OCI-LY7 (cell line): ENCODE data around the gene RNF150. TPM values are rescaled to one million over a fixed set of nuclear protein-coding genes. Genes with fewer than 3 reads are reported as not detected.

Experiments
- BruUV-seq: library from RNA; stranded (reverse); fragments of 400-500 nt; replicated peaks from 2 replicates; lab custom pipeline; 2021; lab: Mats Ljungman, UMichigan
- CTCF ChIA-PET: fragments of 300-600 bp; sonication (Branson Sonifier 250); formaldehyde crosslinking; loops from one replicate; lab custom pipeline; 2022; ENCODE audit warnings: antibody characterized with exemption; ENCODE audit not compliant: unreplicated experiment; lab: Charles Lee
- POLR2A ChIA-PET: fragments of 300-600 bp; sonication (Branson Sonifier 250); formaldehyde crosslinking; loops from one replicate; lab custom pipeline; 2022; ENCODE audit warnings: antibody characterized with exemption; lab: Charles Lee
- DNase-seq: peaks from one replicate; pipeline ENCODE4 v3.0.0-alpha.2; 2015; ENCODE audit warnings: low spot score
- H2AFZ ChIP-seq: fragments of 200-600 bp; sonication (generic), shearing (Covaris generic); 2 replicates; pipeline ENCODE4 v1.6.1; 2014; ENCODE audit warnings: mild to moderate bottlenecking, antibody characterized with exemption, low read length, moderate library complexity
- H3K27ac ChIP-seq: fragments of 200-600 bp; sonication (generic); 2 replicates; pipeline ENCODE4 v1.5.1; 2014; ENCODE audit warnings: mixed run types, low read depth, mild to moderate bottlenecking, moderate library complexity, low read length, inconsistent platforms; ENCODE audit not compliant: poor library complexity, severe bottlenecking
- H3K36me3 ChIP-seq: fragments of 200-600 bp; sonication (generic); 2 replicates; pipeline ENCODE4 v1.6.1; 2014; ENCODE audit warnings: mild to moderate bottlenecking, antibody characterized with exemption, low read length, moderate library complexity, mixed read lengths; ENCODE audit not compliant: insufficient read depth
- H3K4me1 ChIP-seq: fragments of 200-600 bp; sonication (generic); 2 replicates; pipeline ENCODE4 v1.5.1; 2014; ENCODE audit warnings: mild to moderate bottlenecking, low read length; ENCODE audit not compliant: insufficient read depth, poor library complexity, severe bottlenecking
- H3K4me2 ChIP-seq: fragments of 200-600 bp; sonication (generic); 2 replicates; pipeline ENCODE4 v1.6.1; 2014; ENCODE audit warnings: mild to moderate bottlenecking, low read length
- H3K4me3 ChIP-seq: fragments of 200-600 bp; sonication (generic); 2 replicates; pipeline ENCODE4 v1.5.1; 2014; ENCODE audit warnings: mild to moderate bottlenecking, low read depth, low read length; ENCODE audit not compliant: poor library complexity, severe bottlenecking
- H3K79me2 ChIP-seq: fragments of 200-600 bp; sonication (generic); 2 replicates; pipeline ENCODE4 v1.6.1; 2016; ENCODE audit warnings: low read depth, mild to moderate bottlenecking, low read length, moderate library complexity, mixed read lengths; ENCODE audit not compliant: insufficient read depth
- H3K9me2 ChIP-seq: fragments of 200-600 bp; sonication (generic); 2 replicates; pipeline ENCODE4 v1.6.1; 2016; ENCODE audit warnings: mild to moderate bottlenecking, low read length, mixed read lengths; ENCODE audit not compliant: insufficient read depth
- H3K9me3 ChIP-seq: fragments of 200-600 bp; sonication (generic); 2 replicates; pipeline ENCODE4 v1.6.1; 2014; ENCODE audit warnings: mild to moderate bottlenecking, mixed run types, low read length, mixed read lengths
- H4K20me1 ChIP-seq: fragments of 200-600 bp; sonication (generic); 2 replicates; pipeline ENCODE4 v1.6.1; 2014; ENCODE audit warnings: mild to moderate bottlenecking, antibody characterized with exemption, low read length, moderate library complexity, mixed read lengths; ENCODE audit not compliant: insufficient read depth
- CTCF ChIP-seq: fragments of 200-600 bp; sonication (generic); conservative IDR thresholded peaks from 2 replicates; pipeline ENCODE4 v1.5.1; 2014; ENCODE audit warnings: mild to moderate bottlenecking, antibody characterized with exemption, low read length, moderate library complexity, mixed read lengths
- EZH2phosphoT487 ChIP-seq: fragments of 200-600 bp; sonication (generic); IDR thresholded peaks from 2 replicates; pipeline ENCODE4 v1.6.1; 2018; ENCODE audit warnings: low read depth, borderline replicate concordance, mild to moderate bottlenecking, mixed run types, antibody characterized with exemption, low read length, moderate library complexity, mixed read lengths
- intact Hi-C: fragments of 100-400 bp; cut with micrococcal nuclease; formaldehyde crosslinking; loops from one replicate; pipeline ENCODE4 v1.10.0; 2022; ENCODE audit not compliant: unreplicated experiment
- total RNA-seq, 2 experiments: library from RNA; depleted of rRNA in 1 of 2; stranded (reverse); fragments of >200 nt in 1 of 2; shearing (Covaris generic) in 1 of 2; gene quantifications; 2 replicates each; pipeline ENCODE4 v1.2.3, GENCODE V29; 2014 to 2022

The RNF150 gene
- total RNA-seq, 2 experiments from 2014 or later: not detected

GRCh38 chr4:141003193-141003592 is 130.1 kb downstream of the RNF150 start:
- CTCF ChIA-PET: no interaction called here
- TF ChIP-seq CTCF: no peak
- TF ChIP-seq EZH2phosphoT487: no peak
- Histone ChIP-seq H3K79me2 (no peaks in the 10 kb centered on the region), H3K4me1 (no peaks in the 10 kb centered on the region), H2AFZ (no peak overlapping the region), H3K4me3 (no peak overlapping the region), H3K4me2 (no peak overlapping the region), H3K27ac (no peak overlapping the region), H3K9me2 (no peaks in the 10 kb centered on the region), H4K20me1 (no peaks in the 10 kb centered on the region), H3K9me3 (no peaks in the 10 kb centered on the region), H3K36me3 (no peaks in the 10 kb centered on the region)
- DNase-seq: no peak
- no TSS peak for BruUV-seq
- POLR2A ChIA-PET: interaction anchor here (1.3 to 1.5 kb wide), 2 partner anchors 9 to 14 kb away, joined by 5 read pairs; no protein-coding TSS in a partner anchor
- intact Hi-C loops: no loop called here

- ChIA-PET CTCF (interaction anchor here (0.6 kb wide), 1 partner anchor 69 kb away, joined by 3 read pairs; no protein-coding TSS in a partner anchor), POLR2A (interaction anchor here (1.3 to 1.5 kb wide), 2 partner anchors 9 to 13 kb away, joined by 5 read pairs; no protein-coding TSS in a partner anchor)
- Histone ChIP-seq H3K36me3 (no peaks in the 10 kb centered on the region), H3K9me3 (no peaks in the 10 kb centered on the region), H3K4me1 (no peaks in the 10 kb centered on the region), H4K20me1 (no peaks in the 10 kb centered on the region), H3K27ac (no peak overlapping the region), H3K79me2 (no peaks in the 10 kb centered on the region), H3K9me2 (no peaks in the 10 kb centered on the region), H2AFZ (no peak overlapping the region), H3K4me3 (no peak overlapping the region), H3K4me2 (no peak overlapping the region)
- no peak for DNase-seq
- BruUV-seq: no TSS peak
- intact Hi-C loops: no loop called here
- TF ChIP-seq EZH2phosphoT487 (no peak), CTCF (no peak)
These were observed 130.9 kb downstream of the RNF150 start for GRCh38 chr4:141002323-141002805.

- no peak for DNase-seq
- no TSS peak for BruUV-seq
- Histone ChIP-seq H2AFZ (no peak overlapping the region), H3K4me3 (no peak overlapping the region), H3K9me2 (no peaks in the 10 kb centered on the region), H3K9me3 (no peaks in the 10 kb centered on the region), H3K4me1 (no peaks in the 10 kb centered on the region), H3K79me2 (no peaks in the 10 kb centered on the region), H3K4me2 (no peak overlapping the region), H4K20me1 (no peaks in the 10 kb centered on the region), H3K27ac (no peak overlapping the region), H3K36me3 (no peaks in the 10 kb centered on the region)
- intact Hi-C loops: no loop called here
- ChIA-PET CTCF (no interaction called here), POLR2A (interaction anchor here (0.6 to 0.8 kb wide), 2 partner anchors 9 to 15 kb away, joined by 3 to 4 read pairs; no protein-coding TSS in a partner anchor)
- TF ChIP-seq EZH2phosphoT487 (no peak), CTCF (no peak)
These were observed 136.5 kb downstream of the RNF150 start for GRCh38 chr4:140996766-140997165.
